HL-60 (cell line): ENCODE results near the gene BAAT.

Source experiments
- CTCF ChIP-seq: IDR thresholded peaks from one replicate; pipeline ENCODE4 v1.5.1; 2011; ENCODE audit warnings: low read length, control low read depth, inconsistent platforms; ENCODE audit not compliant: insufficient read depth
- GABPA ChIP-seq: IDR thresholded peaks from 2 replicates; pipeline ENCODE4 v1.6.1; 2012; ENCODE audit warnings: low read depth
- POLR2AphosphoS5 ChIP-seq: IDR thresholded peaks from 2 replicates; pipeline ENCODE4 v1.6.1; 2012; ENCODE audit warnings: low read depth
- SPI1 ChIP-seq: IDR thresholded peaks from 2 replicates; pipeline ENCODE4 v1.6.1; 2012; ENCODE audit warnings: low read depth, mild to moderate bottlenecking, borderline replicate concordance
- TF ChIP-seq, protein P1 (sequence below): IDR thresholded peaks from 2 replicates; pipeline ENCODE4 v1.6.1; 2012; ENCODE audit warnings: low read depth; ENCODE audit not compliant: insufficient replicate concordance

- TF ChIP-seq CTCF = no peak
- no peak for TF ChIP-seq POLR2AphosphoS5
- no peak for TF ChIP-seq SPI1
- TF ChIP-seq, protein P1, sequence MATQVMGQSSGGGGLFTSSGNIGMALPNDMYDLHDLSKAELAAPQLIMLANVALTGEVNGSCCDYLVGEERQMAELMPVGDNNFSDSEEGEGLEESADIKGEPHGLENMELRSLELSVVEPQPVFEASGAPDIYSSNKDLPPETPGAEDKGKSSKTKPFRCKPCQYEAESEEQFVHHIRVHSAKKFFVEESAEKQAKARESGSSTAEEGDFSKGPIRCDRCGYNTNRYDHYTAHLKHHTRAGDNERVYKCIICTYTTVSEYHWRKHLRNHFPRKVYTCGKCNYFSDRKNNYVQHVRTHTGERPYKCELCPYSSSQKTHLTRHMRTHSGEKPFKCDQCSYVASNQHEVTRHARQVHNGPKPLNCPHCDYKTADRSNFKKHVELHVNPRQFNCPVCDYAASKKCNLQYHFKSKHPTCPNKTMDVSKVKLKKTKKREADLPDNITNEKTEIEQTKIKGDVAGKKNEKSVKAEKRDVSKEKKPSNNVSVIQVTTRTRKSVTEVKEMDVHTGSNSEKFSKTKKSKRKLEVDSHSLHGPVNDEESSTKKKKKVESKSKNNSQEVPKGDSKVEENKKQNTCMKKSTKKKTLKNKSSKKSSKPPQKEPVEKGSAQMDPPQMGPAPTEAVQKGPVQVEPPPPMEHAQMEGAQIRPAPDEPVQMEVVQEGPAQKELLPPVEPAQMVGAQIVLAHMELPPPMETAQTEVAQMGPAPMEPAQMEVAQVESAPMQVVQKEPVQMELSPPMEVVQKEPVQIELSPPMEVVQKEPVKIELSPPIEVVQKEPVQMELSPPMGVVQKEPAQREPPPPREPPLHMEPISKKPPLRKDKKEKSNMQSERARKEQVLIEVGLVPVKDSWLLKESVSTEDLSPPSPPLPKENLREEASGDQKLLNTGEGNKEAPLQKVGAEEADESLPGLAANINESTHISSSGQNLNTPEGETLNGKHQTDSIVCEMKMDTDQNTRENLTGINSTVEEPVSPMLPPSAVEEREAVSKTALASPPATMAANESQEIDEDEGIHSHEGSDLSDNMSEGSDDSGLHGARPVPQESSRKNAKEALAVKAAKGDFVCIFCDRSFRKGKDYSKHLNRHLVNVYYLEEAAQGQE = no peak
- no peak for TF ChIP-seq GABPA
Measured at GRCh38 chr9:101372327-101373118, 12.3 kb downstream of the BAAT start.
